SU-DHL-6 (cell line): ENCODE results near the gene LRPAP1.

Experiments
- H2AFZ ChIP-seq: fragments of 200-600 bp; sonication (generic); 2 replicates; pipeline ENCODE4 v1.6.1; 2014; ENCODE audit warnings: low read depth, mild to moderate bottlenecking, moderate library complexity, mixed read lengths, antibody characterized with exemption, low read length; ENCODE audit not compliant: severe bottlenecking
- H3F3A ChIP-seq: fragments of 200-600 bp; shearing (Covaris generic); 2 replicates; pipeline ENCODE4 v1.6.0; 2016; ENCODE audit warnings: antibody characterized with exemption, mild to moderate bottlenecking; ENCODE audit not compliant: insufficient read depth
- H3K27ac ChIP-seq: fragments of 200-600 bp; sonication (generic); 2 replicates; pipeline ENCODE4 v1.5.1; 2016; ENCODE audit warnings: low read depth, mild to moderate bottlenecking, low read length, moderate library complexity, mixed read lengths
- H3K27me3 ChIP-seq: fragments of 200-600 bp; sonication (generic), shearing (Covaris generic); 2 replicates; pipeline ENCODE4 v1.6.0; 2014; ENCODE audit warnings: mild to moderate bottlenecking, low read length
- H3K36me3 ChIP-seq: fragments of 200-600 bp; sonication (generic); 2 replicates; pipeline ENCODE4 v1.6.1; 2014; ENCODE audit warnings: mild to moderate bottlenecking, low read length, mixed read lengths
- H3K4me2 ChIP-seq: fragments of 300-600, 200-600 bp; shearing (Covaris generic), sonication (generic); 2 replicates; pipeline ENCODE4 v1.6.0; 2014; ENCODE audit warnings: low read length, low read depth, mild to moderate bottlenecking; ENCODE audit not compliant: poor library complexity, severe bottlenecking
- H3K4me3 ChIP-seq: fragments of 200-600 bp; sonication (generic); 2 replicates; pipeline ENCODE4 v1.5.1; 2014; ENCODE audit warnings: antibody characterized with exemption, low read length, mild to moderate bottlenecking, mixed read lengths; ENCODE audit not compliant: insufficient read depth, poor library complexity, severe bottlenecking
- H3K79me2 ChIP-seq: fragments of 200-600 bp; sonication (generic); 2 replicates; pipeline ENCODE4 v1.6.1; 2014; ENCODE audit warnings: mild to moderate bottlenecking, low read length, moderate library complexity; ENCODE audit not compliant: insufficient read depth
- H3K9ac ChIP-seq: fragments of 200-600 bp; sonication (generic); 2 replicates; pipeline ENCODE4 v1.7.0; 2014; ENCODE audit warnings: mild to moderate bottlenecking, low read length
- H3K9me2 ChIP-seq: fragments of 200-600 bp; sonication (generic); replicated peaks from 2 replicates; pipeline ENCODE4 v1.6.1; 2014; ENCODE audit warnings: low read length; ENCODE audit not compliant: insufficient read depth
- H3K9me3 ChIP-seq: fragments of 200-600 bp; sonication (generic); 2 replicates; pipeline ENCODE4 v1.6.1; 2014; ENCODE audit warnings: low read length, mixed read lengths; ENCODE audit not compliant: insufficient read depth
- H4K20me1 ChIP-seq: fragments of 200-600 bp; sonication (generic); 2 replicates; pipeline ENCODE4 v1.6.1; 2014; ENCODE audit warnings: low read depth, mild to moderate bottlenecking, antibody characterized with exemption, low read length, moderate library complexity, mixed read lengths
- EZH2phosphoT487 ChIP-seq: fragments of 200-600 bp; sonication (generic), shearing (Covaris generic); conservative IDR thresholded peaks from 2 replicates; pipeline ENCODE4 v1.6.1; 2018; ENCODE audit warnings: mild to moderate bottlenecking, antibody characterized with exemption, low read length, moderate library complexity, mixed read lengths
- TF ChIP-seq, protein P1 (sequence below): fragments of 200-600 bp; sonication (generic); IDR thresholded peaks from one replicate; pipeline ENCODE4 v1.5.1; 2017; ENCODE audit warnings: antibody characterized with exemption, mild to moderate bottlenecking, low read length, moderate library complexity; ENCODE audit not compliant: insufficient read depth, poor library complexity, severe bottlenecking

Gene LRPAP1

GRCh38 chr4:3502941-3503936, 29.0 kb downstream of the LRPAP1 start:
- Histone ChIP-seq H3K4me2 (no peak overlapping the region), H3K36me3 (no peaks in the 10 kb centered on the region), H3K27me3 (no peaks in the 10 kb centered on the region), H3K9ac (no peak overlapping the region), H4K20me1 (no peaks in the 10 kb centered on the region), H3K4me3 (no peak overlapping the region), H3K27ac (no peak overlapping the region), H3K9me2 (no peaks in the 10 kb centered on the region), H3K9me3 (no peaks in the 10 kb centered on the region), H3F3A (no peaks in the 10 kb centered on the region), H3K79me2 (no peaks in the 10 kb centered on the region), H2AFZ (no peak overlapping the region)
- TF ChIP-seq, protein P1, sequence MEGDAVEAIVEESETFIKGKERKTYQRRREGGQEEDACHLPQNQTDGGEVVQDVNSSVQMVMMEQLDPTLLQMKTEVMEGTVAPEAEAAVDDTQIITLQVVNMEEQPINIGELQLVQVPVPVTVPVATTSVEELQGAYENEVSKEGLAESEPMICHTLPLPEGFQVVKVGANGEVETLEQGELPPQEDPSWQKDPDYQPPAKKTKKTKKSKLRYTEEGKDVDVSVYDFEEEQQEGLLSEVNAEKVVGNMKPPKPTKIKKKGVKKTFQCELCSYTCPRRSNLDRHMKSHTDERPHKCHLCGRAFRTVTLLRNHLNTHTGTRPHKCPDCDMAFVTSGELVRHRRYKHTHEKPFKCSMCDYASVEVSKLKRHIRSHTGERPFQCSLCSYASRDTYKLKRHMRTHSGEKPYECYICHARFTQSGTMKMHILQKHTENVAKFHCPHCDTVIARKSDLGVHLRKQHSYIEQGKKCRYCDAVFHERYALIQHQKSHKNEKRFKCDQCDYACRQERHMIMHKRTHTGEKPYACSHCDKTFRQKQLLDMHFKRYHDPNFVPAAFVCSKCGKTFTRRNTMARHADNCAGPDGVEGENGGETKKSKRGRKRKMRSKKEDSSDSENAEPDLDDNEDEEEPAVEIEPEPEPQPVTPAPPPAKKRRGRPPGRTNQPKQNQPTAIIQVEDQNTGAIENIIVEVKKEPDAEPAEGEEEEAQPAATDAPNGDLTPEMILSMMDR = no peak
- TF ChIP-seq EZH2phosphoT487 = no peak

GRCh38 chr4:3501825-3502425, 30.3 kb downstream of the LRPAP1 start:
- H3K79me2 ChIP-seq = no peaks in the 10 kb centered on the region
- TF ChIP-seq, protein P1 = no peak
- TF ChIP-seq EZH2phosphoT487 = no peak
- no peak overlapping the region for H3K27ac ChIP-seq
- H3K9me3 ChIP-seq = no peaks in the 10 kb centered on the region
- no peak overlapping the region for H2AFZ ChIP-seq
- H3K36me3 ChIP-seq = no peaks in the 10 kb centered on the region
- H4K20me1 ChIP-seq = no peaks in the 10 kb centered on the region
- H3K9ac ChIP-seq = no peak overlapping the region
- no peaks in the 10 kb centered on the region for H3K27me3 ChIP-seq
- H3F3A ChIP-seq = no peaks in the 10 kb centered on the region
- no peak overlapping the region for H3K4me2 ChIP-seq
- H3K9me2 ChIP-seq = no peaks in the 10 kb centered on the region
- no peak overlapping the region for H3K4me3 ChIP-seq

- no peak overlapping the region for H2AFZ ChIP-seq
- TF ChIP-seq EZH2phosphoT487 = no peak
- TF ChIP-seq, protein P1 = no peak
- H3K9me3 ChIP-seq = no peaks in the 10 kb centered on the region
- H3K27me3 ChIP-seq = no peaks in the 10 kb centered on the region
- H3F3A ChIP-seq = no peaks in the 10 kb centered on the region
- no peak overlapping the region for H3K4me2 ChIP-seq
- no peak overlapping the region for H3K4me3 ChIP-seq
- H3K79me2 ChIP-seq = no peaks in the 10 kb centered on the region
- H3K27ac ChIP-seq = no peak overlapping the region
- H3K9ac ChIP-seq = no peak overlapping the region
- no peaks in the 10 kb centered on the region for H4K20me1 ChIP-seq
- H3K9me2 ChIP-seq = no peaks in the 10 kb centered on the region
- H3K36me3 ChIP-seq = no peaks in the 10 kb centered on the region
Measured at GRCh38 chr4:3501126-3501824, 30.9 kb downstream of the LRPAP1 start.
